ENCODE data around the gene SCO1. TPM values are rescaled to one million over a fixed set of nuclear protein-coding genes. Genes with fewer than 3 reads are reported as not detected.

The SCO1 gene
- total RNA-seq, 1 donor from 2014 or later, result 30.9 TPM

DNA sequence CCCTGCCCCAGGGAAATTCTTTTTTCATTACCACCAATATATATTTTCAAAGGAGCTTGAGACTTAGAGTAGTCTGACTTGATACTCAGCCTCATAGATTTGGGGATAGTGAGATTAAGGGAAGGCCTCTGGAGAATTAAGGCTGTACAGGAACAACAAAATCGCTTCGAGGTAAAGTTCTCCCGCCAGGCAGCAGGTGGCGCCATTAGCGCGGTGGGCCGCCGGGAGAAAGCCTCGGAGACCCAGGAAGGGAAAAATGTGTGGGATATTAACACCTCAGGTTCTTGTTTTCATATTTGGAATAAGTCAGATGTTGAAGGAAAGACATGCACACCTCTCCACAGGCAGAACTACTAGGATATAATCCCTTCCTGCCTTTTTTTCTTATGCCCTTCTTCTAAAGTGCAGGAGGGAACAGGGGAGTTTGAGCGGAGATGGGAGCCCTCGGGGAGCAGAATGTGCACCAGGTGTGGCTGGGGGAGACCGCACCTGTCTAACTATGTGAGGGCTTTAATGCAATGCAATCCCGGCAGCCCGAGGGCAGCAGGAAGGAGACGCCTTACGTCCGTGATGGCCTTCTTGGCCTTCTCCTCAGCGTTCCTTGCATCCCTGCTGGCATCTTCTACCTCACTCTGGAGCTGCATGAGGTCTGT, 66.2 kb downstream of the SCO1 start:
- ATAC-seq (no peak), DNase-seq (ENCODE audit: missing footprints) (no peak)
- intact Hi-C loops (cut with DNase I), result no loop called here

DNA sequence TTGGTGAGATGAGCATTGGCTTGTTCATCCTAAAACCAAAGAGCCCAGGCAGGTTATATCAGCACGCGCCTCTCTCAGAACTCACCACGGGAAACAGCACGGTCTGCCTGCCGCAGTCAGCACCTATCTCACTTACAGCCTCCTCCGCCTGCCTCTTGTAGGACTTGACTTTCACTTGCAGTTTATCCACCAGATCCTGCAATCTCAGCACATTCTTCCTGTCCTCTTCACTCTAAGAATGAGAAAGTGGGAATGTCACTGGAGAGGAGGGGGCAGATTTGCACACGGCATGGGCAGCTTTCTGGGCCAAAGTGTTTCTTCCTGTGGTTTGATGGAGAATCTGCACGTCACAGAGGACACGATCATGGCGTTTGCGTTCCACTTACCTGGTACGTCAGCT, 67.6 kb downstream of the SCO1 start:
- intact Hi-C loops (cut with DNase I), result no loop called here
- ATAC-seq (no peak), DNase-seq (ENCODE audit: missing footprints) (no peak)

DNA sequence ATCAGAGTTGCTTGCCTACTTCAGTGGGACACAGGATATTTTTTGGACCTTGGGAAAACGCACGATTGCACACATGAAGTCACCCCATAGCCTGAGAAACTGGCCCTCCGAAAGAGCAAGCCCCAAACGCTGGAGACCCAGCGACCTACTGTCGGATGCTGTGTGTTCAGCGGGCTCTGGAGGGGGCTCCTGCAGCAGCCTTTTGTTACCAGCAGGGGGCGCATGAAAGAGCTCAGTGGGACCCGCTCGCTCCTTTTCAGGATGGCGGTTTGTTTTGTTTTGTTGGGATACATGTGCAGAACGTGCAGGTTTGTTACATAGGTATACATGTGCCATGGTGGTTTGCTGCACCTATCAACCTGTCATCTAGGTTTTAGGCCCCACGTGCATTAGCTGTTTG, 68.6 kb downstream of the SCO1 start:
- intact Hi-C loops (cut with DNase I), result no loop called here
- DNase-seq (ENCODE audit: missing footprints) (no peak), ATAC-seq (no peak)

DNA sequence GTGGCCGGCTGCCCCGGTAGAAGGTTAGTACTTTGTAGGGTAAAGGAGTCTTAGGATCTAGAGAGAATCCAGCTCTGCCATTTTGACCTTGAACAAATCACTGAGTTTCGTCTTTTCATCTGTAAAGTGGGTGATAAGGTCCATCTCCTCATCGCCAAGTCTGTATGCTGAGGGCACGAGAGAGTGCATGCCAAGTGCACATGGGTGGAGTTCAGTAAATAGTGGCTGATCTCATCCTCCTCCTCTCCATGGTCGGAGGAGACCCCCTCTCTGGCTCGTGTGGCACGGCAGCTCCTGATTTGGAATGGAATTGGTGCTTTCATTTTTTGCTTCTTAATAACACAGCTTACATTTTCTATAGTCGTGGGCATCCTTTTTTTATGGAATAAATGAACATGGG, 70.9 kb downstream of the SCO1 start:
- no peak for ATAC-seq
- intact Hi-C loops (cut with DNase I), result no loop called here
- no peak for DNase-seq (ENCODE audit: missing footprints)

DNA sequence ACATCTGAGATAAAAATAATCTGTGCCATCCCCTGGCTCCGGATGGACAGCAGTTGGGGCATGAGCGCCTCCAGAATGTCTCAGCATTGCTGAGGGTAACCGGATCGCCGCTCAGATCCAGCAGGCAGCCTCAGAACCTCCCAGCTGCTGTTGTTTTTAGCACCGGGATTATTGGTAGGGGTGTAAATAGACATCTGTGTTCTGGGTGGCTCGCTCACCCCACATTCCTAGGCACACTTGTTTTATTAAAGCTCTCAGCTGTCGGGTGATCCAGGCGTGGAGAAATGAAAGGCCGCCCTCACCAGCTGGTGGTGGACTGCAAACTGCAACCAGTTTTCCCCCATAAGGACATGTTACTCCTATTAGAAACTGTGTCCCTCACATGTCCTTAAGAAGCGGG, 72.4 kb downstream of the SCO1 start:
- ATAC-seq (no peak), DNase-seq (ENCODE audit: missing footprints) (no peak)
- intact Hi-C loops (cut with DNase I), result no loop called here

DNA sequence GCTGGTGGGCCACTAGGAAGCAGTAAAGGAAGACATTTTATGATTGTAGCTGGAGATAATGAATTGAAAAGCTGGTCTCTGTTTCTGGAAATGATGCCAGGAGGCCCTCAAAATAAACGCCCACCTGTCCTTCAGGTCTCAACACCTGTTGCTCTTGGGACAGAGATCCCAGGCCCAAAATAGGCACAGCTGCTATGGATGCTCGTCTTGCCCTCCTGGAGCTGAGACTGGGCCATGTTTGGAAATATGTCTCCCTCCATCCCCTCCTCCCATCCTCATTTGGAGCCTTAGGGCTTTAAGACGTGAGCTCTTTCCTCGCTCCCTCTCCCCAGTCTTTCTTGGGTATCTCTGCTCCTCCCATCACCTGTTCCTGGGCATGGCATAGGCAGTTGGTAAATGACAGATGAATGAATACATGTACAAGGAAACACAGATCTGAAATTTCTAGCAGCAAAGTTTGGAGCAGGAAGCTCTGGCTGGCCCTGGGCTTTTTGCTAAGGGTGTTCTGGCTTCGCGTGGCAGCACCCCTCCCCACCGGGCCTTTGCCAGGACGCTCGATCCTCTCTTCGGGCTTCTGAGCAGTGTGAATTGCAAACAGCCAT, 73.5 kb downstream of the SCO1 start:
- intact Hi-C loops (cut with DNase I), result no loop called here

DNA sequence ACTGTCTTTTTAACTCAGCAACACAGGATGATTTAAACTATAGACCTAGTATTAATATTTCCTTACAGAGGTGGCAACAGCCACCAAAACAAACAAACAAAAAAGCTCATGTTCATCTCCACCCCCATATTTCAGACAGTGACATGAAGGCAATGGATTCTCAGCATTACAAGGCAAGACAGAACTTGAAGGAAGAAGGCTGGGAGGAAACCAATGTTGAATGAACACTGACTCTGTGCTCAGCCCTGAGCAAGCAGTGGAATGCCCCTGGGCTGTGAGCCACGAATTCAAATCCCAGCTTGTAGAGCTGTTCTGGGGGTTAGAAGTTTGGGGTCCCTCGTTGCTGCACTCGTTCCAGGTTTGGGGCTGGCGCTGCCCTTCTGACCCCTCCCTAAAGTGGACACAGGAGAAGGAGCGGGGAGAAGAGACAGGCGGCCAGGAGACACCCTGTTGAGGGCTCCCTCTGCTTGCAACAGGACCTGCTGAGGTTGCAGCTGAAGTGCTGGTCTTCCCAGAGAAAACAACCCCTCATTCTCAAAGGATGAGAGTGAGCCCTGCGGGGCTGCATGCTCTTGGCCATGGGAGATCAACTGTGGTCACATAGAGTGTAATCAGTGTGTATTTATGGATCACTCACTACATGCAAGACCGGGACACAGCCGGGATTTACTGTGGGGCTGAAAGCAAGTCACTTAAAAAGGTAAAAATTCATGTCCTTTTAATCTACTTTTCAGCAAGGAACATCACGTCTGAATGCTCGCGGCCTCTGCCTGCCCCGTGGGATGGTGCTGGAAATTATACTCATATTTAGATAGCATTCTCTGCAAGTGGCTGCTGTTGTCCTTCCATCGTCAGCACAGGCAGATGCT, 74.5 kb downstream of the SCO1 start:
- ATAC-seq (no peak), DNase-seq (ENCODE audit: missing footprints) (no peak)
- intact Hi-C loops (cut with DNase I), result no loop called here

More for the DNA sequence above, 73.5 kb downstream of the SCO1 start:
- no peak for DNase-seq (ENCODE audit: missing footprints)
- ATAC-seq, result no peak

Other genes starting within 250 kb of the SCO1 start
- not detected for gene MYH4, start 228.0 kb downstream of the SCO1 start, total RNA-seq
- not detected for gene MYH1, start 179.0 kb downstream of the SCO1 start, total RNA-seq
- not detected for gene MYH2, start 147.9 kb downstream of the SCO1 start, total RNA-seq
- 0.43 TPM for gene MYH3, start 40.2 kb downstream of the SCO1 start, total RNA-seq
- gene ADPRM, start 61 bp upstream of the SCO1 start, total RNA-seq, result 3.8 TPM
- gene TMEM220, start 32.5 kb upstream of the SCO1 start, total RNA-seq, result 9.8 TPM
- gene TMEM238L, start 106.6 kb upstream of the SCO1 start, total RNA-seq, result not detected
- not detected for gene PIRT, start 140.6 kb upstream of the SCO1 start, total RNA-seq

Measured in Right ventricle myocardium inferior (tissue), 1 donor.